Activated CD4-positive, alpha-beta memory T cell treated with anti-CD3 and anti-CD28 coated beads, Interleukin-2, amount 10 ng/mL, durations not matched to agents 7 days and 5 days (primary cell): ENCODE results near the gene SLC16A9. TPM values are rescaled to one million over a fixed set of nuclear protein-coding genes. Genes with fewer than 3 reads are reported as not detected.

Experiments
- CTCF ChIA-PET: fragments of 350-600 bp; sonication (Branson Sonifier 250); formaldehyde crosslinking; loops from one replicate; lab custom pipeline; 2021; ENCODE audit warnings: antibody characterized with exemption, inconsistent platforms; lab: Charles Lee
- POLR2A ChIA-PET: fragments of 350-600 bp; sonication (Branson Sonifier 250); formaldehyde crosslinking; loops from one replicate; lab custom pipeline; 2021; ENCODE audit warnings: antibody characterized with exemption; lab: Charles Lee
- DNase-seq: peaks from one replicate; pipeline ENCODE4 v3.0.0-alpha.2; 2020
- H3K27ac Mint-ChIP-seq: one replicate; pipeline ENCODE4 v1.8.0; 2021; ENCODE audit warnings: mild to moderate bottlenecking, mixed read lengths
- H3K27me3 Mint-ChIP-seq: one replicate; pipeline ENCODE4 v1.8.0; 2021; ENCODE audit warnings: mixed read lengths
- H3K36me3 Mint-ChIP-seq: one replicate; pipeline ENCODE4 v1.8.0; 2021; ENCODE audit warnings: low read depth, mixed read lengths
- H3K4me1 Mint-ChIP-seq: one replicate; pipeline ENCODE4 v1.8.0; 2021; ENCODE audit warnings: mixed read lengths
- H3K4me3 Mint-ChIP-seq: one replicate; pipeline ENCODE4 v1.8.0; 2021; ENCODE audit warnings: mild to moderate bottlenecking, mixed read lengths
- H3K9me3 Mint-ChIP-seq: one replicate; pipeline ENCODE4 v1.8.0; 2021; ENCODE audit warnings: mixed read lengths
- total RNA-seq, 2 experiments: library from RNA; stranded (reverse); gene quantifications; one replicate each; pipeline ENCODE4 v1.2.3, GENCODE V29; 2021

Gene SLC16A9
- total RNA-seq, 2 experiments from 2014 or later: 0.48 to 0.58 TPM

- Mint-ChIP-seq H3K36me3 (no peaks in the 10 kb centered on the region), H3K4me1 (peaks cover 7% of the 10 kb centered on the region), H3K9me3 (no peaks in the 10 kb centered on the region), H3K4me3 (peak overlapping the region; percentile 54), H3K27ac (no peak overlapping the region), H3K27me3 (peaks cover 62% of the 10 kb centered on the region)
- no peak for DNase-seq
- ChIA-PET POLR2A (interaction anchor here (0.8 kb wide), 1 partner anchor 55 kb away, joined by 3 read pairs; no protein-coding TSS in a partner anchor), CTCF (interaction anchor here (1.1 to 1.7 kb wide), 5 partner anchors 30 to 156 kb away, joined by 3 to 5 read pairs (median 3); no protein-coding TSS in a partner anchor)
Measured at GRCh38 chr10:59708816-59709394, 745 bp downstream of the SLC16A9 start.

GRCh38 chr10:59706851-59707797 lies 2.5 kb downstream of the SLC16A9 start:
- CTCF ChIA-PET: interaction anchor here (1.6 kb wide), 1 partner anchor 158 kb away, joined by 3 read pairs; no protein-coding TSS in a partner anchor
- Mint-ChIP-seq H3K27ac (no peak overlapping the region), H3K9me3 (no peaks in the 10 kb centered on the region), H3K36me3 (no peaks in the 10 kb centered on the region), H3K27me3 (peaks cover 45% of the 10 kb centered on the region), H3K4me1 (peaks cover 7% of the 10 kb centered on the region), H3K4me3 (no peak overlapping the region)
- no peak for DNase-seq
- POLR2A ChIA-PET: no interaction called here

- H3K4me1 Mint-ChIP-seq: peaks cover 7% of the 10 kb centered on the region
Measured at GRCh38 chr10:59705931-59706330, 3.7 kb downstream of the SLC16A9 start.

GRCh38 chr10:59704630-59705029 lies 5.0 kb downstream of the SLC16A9 start:
- Mint-ChIP-seq H3K4me1 (peaks cover 2% of the 10 kb centered on the region), H3K27me3 (peaks cover 29% of the 10 kb centered on the region), H3K27ac (no peak overlapping the region), H3K9me3 (no peaks in the 10 kb centered on the region), H3K36me3 (no peaks in the 10 kb centered on the region), H3K4me3 (no peak overlapping the region)
- no peak for DNase-seq
- CTCF ChIA-PET: no interaction called here
- POLR2A ChIA-PET: no interaction called here

More at GRCh38 chr10:59705931-59706330, 3.7 kb downstream of the SLC16A9 start:
- Mint-ChIP-seq H3K36me3 (no peaks in the 10 kb centered on the region), H3K4me3 (no peak overlapping the region), H3K27me3 (peaks cover 36% of the 10 kb centered on the region), H3K9me3 (no peaks in the 10 kb centered on the region), H3K27ac (no peak overlapping the region)
- ChIA-PET POLR2A (no interaction called here), CTCF (no interaction called here)
- no peak for DNase-seq

- no peak overlapping the region for H3K27ac Mint-ChIP-seq
- POLR2A ChIA-PET: no interaction called here
- CTCF ChIA-PET: no interaction called here
- H3K9me3 Mint-ChIP-seq: no peaks in the 10 kb centered on the region
- H3K36me3 Mint-ChIP-seq: no peaks in the 10 kb centered on the region
- no peak for DNase-seq
- no peak overlapping the region for H3K4me3 Mint-ChIP-seq
- H3K27me3 Mint-ChIP-seq: peaks cover 15% of the 10 kb centered on the region
- no peaks in the 10 kb centered on the region for H3K4me1 Mint-ChIP-seq
Measured at GRCh38 chr10:59702347-59702746, 7.3 kb downstream of the SLC16A9 start.

GRCh38 chr10:59700709-59701108 lies 8.9 kb downstream of the SLC16A9 start:
- Mint-ChIP-seq H3K27ac (no peak overlapping the region), H3K4me3 (no peak overlapping the region), H3K36me3 (no peaks in the 10 kb centered on the region), H3K27me3 (peaks cover 6% of the 10 kb centered on the region), H3K4me1 (no peaks in the 10 kb centered on the region), H3K9me3 (no peaks in the 10 kb centered on the region)
- ChIA-PET POLR2A (interaction anchor here (1.2 kb wide), 1 partner anchor 21 kb away, joined by 3 read pairs; no protein-coding TSS in a partner anchor), CTCF (interaction anchor here (0.6 kb wide), 1 partner anchor 79 kb away, joined by 3 read pairs; no protein-coding TSS in a partner anchor)
- no peak for DNase-seq

GRCh38 chr10:59698326-59698725 lies 11.3 kb downstream of the SLC16A9 start:
- Mint-ChIP-seq H3K27ac (no peak overlapping the region), H3K4me3 (no peak overlapping the region), H3K27me3 (peaks cover 6% of the 10 kb centered on the region), H3K4me1 (no peaks in the 10 kb centered on the region), H3K36me3 (no peaks in the 10 kb centered on the region), H3K9me3 (no peaks in the 10 kb centered on the region)
- ChIA-PET CTCF (interaction anchor here (0.7 kb wide), 1 partner anchor 91 kb away, joined by 3 read pairs; no protein-coding TSS in a partner anchor), POLR2A (no interaction called here)
- DNase-seq: no peak

GRCh38 chr10:59695637-59696036 lies 14.0 kb downstream of the SLC16A9 start:
- no peak overlapping the region for H3K27ac Mint-ChIP-seq
- H3K36me3 Mint-ChIP-seq: no peaks in the 10 kb centered on the region
- no peaks in the 10 kb centered on the region for H3K4me1 Mint-ChIP-seq
- ChIA-PET CTCF (no interaction called here), POLR2A (no interaction called here)
- H3K4me3 Mint-ChIP-seq: no peak overlapping the region
- H3K27me3 Mint-ChIP-seq: peaks cover 6% of the 10 kb centered on the region
- no peaks in the 10 kb centered on the region for H3K9me3 Mint-ChIP-seq
- no peak for DNase-seq

GRCh38 chr10:59694936-59695335 lies 14.7 kb downstream of the SLC16A9 start:
- CTCF ChIA-PET: no interaction called here
- Mint-ChIP-seq H3K27me3 (peaks cover 9% of the 10 kb centered on the region), H3K4me1 (no peaks in the 10 kb centered on the region), H3K9me3 (no peaks in the 10 kb centered on the region), H3K27ac (no peak overlapping the region), H3K36me3 (no peaks in the 10 kb centered on the region), H3K4me3 (no peak overlapping the region)
- no peak for DNase-seq
- POLR2A ChIA-PET: no interaction called here

- H3K4me1 Mint-ChIP-seq: no peaks in the 10 kb centered on the region
- ChIA-PET CTCF (no interaction called here), POLR2A (no interaction called here)
- no peaks in the 10 kb centered on the region for H3K36me3 Mint-ChIP-seq
- no peak overlapping the region for H3K4me3 Mint-ChIP-seq
- no peaks in the 10 kb centered on the region for H3K9me3 Mint-ChIP-seq
- no peak overlapping the region for H3K27ac Mint-ChIP-seq
- H3K27me3 Mint-ChIP-seq: peaks cover 11% of the 10 kb centered on the region
- DNase-seq: no peak
Measured at GRCh38 chr10:59692113-59692512, 17.5 kb downstream of the SLC16A9 start.

GRCh38 chr10:59688921-59689351 lies 20.7 kb downstream of the SLC16A9 start:
- Mint-ChIP-seq H3K27me3 (peaks cover 15% of the 10 kb centered on the region), H3K4me1 (no peaks in the 10 kb centered on the region), H3K9me3 (no peaks in the 10 kb centered on the region), H3K27ac (no peak overlapping the region), H3K36me3 (no peaks in the 10 kb centered on the region), H3K4me3 (no peak overlapping the region)
- DNase-seq: no peak
- ChIA-PET POLR2A (no interaction called here), CTCF (no interaction called here)

GRCh38 chr10:59687657-59688056 lies 22.0 kb downstream of the SLC16A9 start:
- H3K4me3 Mint-ChIP-seq: no peak overlapping the region
- POLR2A ChIA-PET: no interaction called here

GRCh38 chr10:59684006-59684405 lies 25.6 kb downstream of the SLC16A9 start:
- no peak for DNase-seq
- peaks cover 9% of the 10 kb centered on the region for H3K4me1 Mint-ChIP-seq
- no peak overlapping the region for H3K27ac Mint-ChIP-seq
- POLR2A ChIA-PET: no interaction called here
- no peaks in the 10 kb centered on the region for H3K36me3 Mint-ChIP-seq
- CTCF ChIA-PET: no interaction called here
- H3K9me3 Mint-ChIP-seq: no peaks in the 10 kb centered on the region
- H3K27me3 Mint-ChIP-seq: peaks cover 5% of the 10 kb centered on the region
- no peak overlapping the region for H3K4me3 Mint-ChIP-seq

More at GRCh38 chr10:59687657-59688056, 22.0 kb downstream of the SLC16A9 start:
- CTCF ChIA-PET: no interaction called here
- H3K9me3 Mint-ChIP-seq: no peaks in the 10 kb centered on the region
- no peak overlapping the region for H3K27ac Mint-ChIP-seq
- no peaks in the 10 kb centered on the region for H3K36me3 Mint-ChIP-seq
- H3K27me3 Mint-ChIP-seq: peaks cover 15% of the 10 kb centered on the region
- no peak for DNase-seq
- no peaks in the 10 kb centered on the region for H3K4me1 Mint-ChIP-seq
